GM19324 (cell line): ENCODE data around the gene CLBA1.
"Not testable (repeated sequence)": the region's sequence is repeated elsewhere in the genome, so short reads cannot be mapped to it uniquely, and the experiment has no call there.

ENCODE experiments used
- ATAC-seq: cut with Tn5 transposase; IDR thresholded peaks from one replicate; pipeline ENCODE4 v1.9.1; 2021; ENCODE audit warnings: mild to moderate bottlenecking, moderate library complexity; ENCODE audit not compliant: unreplicated experiment, low FRiP score

CLBA1 gene

DNA sequence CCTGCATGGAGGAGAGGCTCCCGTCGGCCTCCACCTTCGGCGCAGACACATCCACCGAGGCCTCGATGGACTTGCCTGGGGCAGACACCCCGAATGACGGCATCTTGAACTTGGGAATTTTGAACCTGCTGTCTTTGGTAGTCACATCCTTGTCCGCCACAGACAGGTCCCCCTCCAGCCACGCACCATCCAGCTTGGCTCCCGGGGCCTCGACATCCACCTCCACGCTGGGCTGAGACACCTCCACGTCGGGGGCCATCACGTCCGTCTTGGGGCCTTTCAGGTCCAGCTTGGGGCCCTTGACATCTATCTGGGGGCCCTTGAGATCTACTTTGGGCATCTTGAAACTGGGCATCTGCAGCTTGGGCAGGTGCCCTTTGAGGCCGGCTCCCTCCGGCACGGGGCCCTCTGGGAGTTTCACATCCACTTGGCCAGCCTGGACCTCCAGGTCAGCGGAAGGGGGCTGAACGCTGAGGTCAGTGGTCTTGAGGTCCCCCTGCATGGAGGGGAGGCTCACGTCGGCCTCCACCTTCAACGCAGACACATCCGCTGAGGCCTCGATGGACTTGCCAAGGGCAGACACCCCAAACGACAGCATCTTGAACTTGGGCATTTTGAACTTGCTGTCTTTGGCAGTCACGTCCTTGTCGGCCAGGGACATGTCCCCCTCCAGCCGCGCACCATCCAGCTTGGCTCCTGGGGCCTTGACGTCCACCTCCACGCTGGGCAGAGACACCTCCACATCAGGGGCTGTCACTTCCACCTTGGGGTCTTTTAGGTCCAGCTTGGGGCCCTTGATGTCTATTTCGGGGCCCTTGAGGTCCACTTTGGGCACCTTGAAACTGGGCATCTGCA is 37.5 kb upstream of the CLBA1 start:
- ATAC-seq: not testable (repeated sequence)

GRCh38 chr14:104948736-104949031 is 36.9 kb upstream of the CLBA1 start:
- ATAC-seq: no peak

DNA sequence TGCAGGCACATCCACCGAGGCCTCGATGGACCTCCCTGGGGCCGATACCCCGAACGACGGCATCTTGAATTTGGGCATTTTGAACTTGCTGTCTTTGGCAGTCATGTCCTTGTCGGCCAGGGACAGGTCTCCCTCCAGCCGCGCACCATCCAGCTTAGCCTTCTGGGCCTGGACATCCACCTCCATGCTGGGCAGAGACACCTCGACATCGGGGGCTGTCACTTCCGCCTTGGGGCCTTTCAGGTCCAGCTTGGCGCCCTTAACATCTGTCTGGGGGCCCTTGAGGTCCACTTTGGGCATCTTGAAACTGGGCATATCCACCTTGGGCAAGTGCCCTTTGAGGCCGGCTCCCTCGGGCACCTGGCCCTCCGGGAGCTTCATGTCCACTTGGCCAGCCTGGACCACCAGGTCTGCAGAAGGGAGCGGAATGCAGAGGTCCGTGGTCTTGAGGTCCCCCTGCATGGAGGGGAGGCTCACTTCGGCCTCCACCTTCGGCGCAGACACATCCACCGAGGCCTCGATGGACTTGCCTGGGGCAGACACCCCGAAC is 36.1 kb upstream of the CLBA1 start:
- not testable (repeated sequence) for ATAC-seq

GRCh38 chr14:104950021-104950420 is 35.6 kb upstream of the CLBA1 start:
- ATAC-seq: no peak

DNA sequence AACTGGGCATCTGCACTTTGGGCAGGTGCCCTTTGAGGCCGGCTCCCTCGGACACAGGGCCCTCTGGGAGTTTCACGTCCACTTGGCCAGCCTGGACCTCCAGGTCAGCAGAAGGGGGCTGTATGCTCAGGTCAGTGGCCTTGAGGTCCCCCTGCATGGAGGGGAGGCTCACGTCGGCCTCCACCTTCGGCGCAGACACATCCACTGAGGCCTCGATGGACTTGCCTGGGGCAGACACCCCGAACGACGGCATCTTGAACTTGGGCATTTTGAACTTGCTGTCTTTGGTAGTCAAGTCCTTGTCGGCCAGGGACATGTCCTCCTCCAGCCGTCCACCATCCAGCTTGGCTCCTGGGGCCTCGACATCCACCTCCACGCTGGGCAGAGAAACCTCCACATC is 34.9 kb upstream of the CLBA1 start:
- not testable (repeated sequence) for ATAC-seq

DNA sequence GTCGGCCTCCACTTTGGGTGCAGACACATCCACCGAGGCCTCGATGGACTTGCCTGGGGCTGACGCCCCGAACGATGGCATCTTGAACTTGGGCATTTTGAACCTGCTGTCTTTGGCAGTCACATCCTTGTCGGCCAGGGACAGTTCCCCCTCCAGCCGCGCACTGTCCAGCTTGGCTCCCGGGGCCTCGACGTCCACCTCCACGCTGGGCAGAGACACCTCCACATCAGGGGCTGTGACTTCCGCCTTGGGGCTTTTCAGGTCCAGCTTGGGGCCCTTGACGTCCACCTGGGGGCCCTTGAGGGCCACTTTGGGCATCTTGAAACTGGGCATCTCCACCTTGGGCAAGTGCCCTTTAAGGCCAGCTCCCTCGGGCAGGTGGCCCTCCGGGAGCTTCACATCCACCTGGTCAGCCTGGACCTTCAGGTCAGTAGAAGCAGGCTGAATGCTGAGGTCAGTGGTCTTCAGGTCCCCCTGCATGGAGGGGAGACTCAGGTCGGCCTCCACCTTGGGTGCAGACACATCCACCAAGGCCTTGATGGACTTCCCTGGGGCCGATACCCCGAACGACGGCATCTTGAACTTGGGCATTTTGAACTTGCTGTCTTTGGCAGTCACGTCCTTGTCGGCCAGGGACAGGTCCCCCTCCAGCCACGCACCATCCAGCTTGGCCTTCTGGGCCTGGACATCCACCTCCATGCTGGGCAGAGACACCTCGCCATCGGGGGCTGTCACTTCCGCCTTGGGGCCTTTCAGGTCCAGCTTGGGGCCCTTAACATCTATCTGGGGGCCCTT is 33.5 kb upstream of the CLBA1 start:
- not testable (repeated sequence) for ATAC-seq

DNA sequence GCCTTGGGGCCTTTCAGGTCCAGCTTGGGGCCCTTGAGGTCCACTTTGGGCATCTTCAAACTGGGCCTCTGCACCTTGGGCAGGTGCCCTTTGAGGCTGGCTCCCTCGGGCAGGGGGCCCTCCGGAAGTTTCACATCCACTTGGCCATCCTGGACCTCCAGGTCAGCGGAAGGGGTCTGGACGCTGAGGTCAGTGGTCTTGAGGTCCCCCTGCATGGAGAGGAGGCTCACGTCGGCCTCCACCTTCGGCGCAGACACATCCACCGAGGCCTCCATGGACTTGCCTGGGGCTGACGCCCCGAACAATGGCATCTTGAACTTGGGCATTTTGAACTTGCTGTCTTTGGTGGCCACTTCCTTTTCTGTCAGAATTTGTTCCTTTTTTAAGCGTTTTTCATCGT is 32.5 kb upstream of the CLBA1 start:
- ATAC-seq: no peak

- no peak for ATAC-seq
Observed at GRCh38 chr14:104953896-104954656, 31.5 kb upstream of the CLBA1 start.

GRCh38 chr14:104954746-104955395 is 30.7 kb upstream of the CLBA1 start:
- no peak for ATAC-seq

DNA sequence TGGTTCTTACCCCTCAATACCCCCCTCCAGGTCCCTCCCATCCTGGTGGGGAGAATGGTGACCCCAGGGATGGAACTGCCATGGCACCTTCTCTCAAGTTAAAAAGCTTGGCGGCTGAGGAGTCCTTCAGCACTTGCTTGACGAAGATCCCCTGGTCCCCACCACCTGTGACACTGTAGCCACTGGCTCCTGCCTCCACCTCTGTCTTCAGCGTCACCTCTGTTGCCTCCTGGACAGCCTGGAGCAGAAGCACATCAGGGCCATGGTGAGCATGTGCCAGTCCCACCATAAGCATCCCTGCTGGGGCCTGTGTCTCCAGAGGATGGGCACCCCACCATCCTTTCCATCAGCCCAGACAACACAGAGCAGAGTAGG is 30.2 kb upstream of the CLBA1 start:
- ATAC-seq: no peak

- no peak for ATAC-seq
Observed at GRCh38 chr14:104956290-104956890, 29.2 kb upstream of the CLBA1 start.

DNA sequence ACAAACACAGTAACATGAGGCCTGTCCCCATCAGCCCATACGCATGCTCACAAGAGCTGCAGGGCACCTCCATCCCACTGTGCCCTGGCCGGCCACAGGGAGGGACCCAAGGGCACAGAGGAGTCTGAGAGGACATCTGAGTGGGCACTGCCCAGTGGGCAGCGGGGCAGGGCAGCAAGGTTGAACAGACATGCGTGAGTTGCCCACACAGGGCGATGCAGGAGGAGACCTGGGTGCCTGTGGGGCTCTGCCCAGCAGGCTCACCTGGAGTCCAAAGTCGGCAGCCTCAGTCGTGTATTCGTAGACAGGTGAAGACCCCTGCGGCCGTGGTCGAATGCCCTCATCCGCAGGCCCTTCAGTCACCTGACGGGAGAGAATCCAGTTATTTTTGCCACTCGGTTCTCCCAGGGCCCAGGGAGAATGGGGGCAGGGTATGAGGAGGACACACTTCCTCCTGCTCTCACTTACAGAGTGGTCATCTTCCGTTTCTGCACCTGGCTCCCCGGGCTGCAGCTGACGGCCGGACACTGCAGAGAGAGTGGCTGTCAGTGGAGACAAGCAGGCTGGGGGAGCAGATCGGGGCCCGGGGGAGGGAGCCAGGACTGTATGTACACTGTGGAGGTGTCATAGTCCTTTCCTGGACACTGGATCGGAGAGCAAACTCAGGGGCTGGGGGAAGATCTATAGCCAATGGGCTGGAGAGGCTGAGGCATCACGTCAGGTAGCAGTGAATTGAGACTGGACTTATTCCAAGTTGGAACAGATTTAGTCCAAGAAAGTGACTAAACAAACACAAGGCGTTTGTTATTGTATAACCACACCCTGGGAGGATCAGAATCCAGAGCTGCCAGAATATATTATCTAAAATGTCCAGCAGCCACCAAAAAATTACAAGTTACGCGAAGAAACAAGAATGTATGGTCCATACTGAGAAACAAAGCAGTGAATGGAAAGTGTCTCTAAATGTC is 28.2 kb upstream of the CLBA1 start:
- no peak for ATAC-seq

DNA sequence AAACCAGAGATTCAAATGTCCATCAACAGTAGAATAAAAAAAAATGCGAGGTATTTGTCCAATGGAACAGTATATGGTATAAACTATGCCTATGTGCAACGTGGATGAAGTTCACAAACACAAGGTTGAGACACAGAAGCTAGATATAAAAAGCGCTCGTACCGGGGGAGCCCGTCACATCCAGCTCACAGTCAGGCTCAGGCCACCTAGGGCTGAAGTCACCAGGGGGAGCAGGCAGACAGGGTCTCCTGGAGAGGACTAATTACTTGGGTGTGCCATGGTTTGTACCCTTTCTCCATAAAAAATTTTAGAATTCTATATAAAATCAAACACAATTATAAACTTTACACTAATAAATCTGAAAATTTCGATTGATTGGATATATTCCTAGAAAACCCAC is 21.0 kb upstream of the CLBA1 start:
- no peak for ATAC-seq

GRCh38 chr14:104965561-104966231 is 19.9 kb upstream of the CLBA1 start:
- ATAC-seq: no peak

GRCh38 chr14:104966261-104966865 is 19.2 kb upstream of the CLBA1 start:
- no peak for ATAC-seq

DNA sequence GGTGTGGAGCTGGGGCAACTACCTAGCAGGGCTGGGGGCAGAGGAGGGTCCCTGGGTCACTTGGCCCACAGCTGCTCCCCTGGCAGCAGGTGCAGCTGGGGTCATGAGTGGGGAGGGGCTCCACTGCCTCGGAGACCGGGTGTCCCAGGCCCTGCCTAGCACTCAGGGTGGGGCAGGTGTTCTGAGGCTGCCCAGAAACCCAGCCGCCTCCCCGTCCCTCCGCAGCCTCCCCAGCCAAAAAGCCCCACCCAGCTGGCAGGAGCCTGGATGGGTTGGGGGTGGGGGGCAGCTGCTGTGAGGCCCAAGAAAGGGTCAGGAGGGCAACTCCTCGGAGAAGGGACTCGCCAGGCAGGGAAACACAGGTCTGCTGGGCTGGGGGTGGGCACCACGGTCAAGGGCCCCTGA is 18.6 kb upstream of the CLBA1 start:
- ATAC-seq: no peak

DNA sequence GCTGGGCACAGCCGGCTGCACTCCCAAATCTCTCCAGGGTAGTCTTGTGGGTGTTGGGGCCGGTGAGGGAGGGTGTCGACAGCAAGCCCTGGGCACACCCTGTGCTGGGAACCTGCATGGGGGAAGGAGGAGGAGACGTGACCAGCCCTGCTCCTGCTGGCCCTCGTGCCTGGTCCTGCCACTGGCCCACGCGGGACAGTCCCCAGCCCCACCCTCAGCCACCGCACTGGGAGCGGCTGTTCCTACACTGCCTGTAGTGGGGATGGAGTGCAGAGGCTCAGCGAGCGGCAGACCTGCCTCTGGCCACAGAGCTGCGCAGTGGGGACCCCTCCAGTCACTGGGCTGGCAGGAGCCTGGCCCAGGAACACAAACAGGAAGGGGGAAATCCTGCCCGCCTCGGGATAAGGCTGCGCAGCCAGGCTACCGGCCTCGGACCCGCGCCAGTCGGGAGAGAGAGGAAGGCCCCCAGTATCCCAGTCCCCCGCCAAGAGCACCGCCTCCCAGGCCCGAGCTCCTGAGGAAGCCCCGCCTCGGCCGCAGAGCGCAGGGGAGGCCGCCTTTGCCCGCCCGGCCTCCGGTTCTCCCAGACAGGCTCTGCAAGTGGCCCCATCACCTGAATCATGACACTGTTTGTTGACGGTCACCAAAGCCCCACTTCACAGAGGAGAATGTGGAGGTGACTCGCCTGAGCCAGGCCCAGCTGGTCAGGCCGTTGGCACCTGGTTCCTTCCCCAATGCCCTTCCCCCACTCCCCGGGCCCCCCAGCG is 18.0 kb upstream of the CLBA1 start:
- no peak for ATAC-seq
